DND-41 (cell line): ENCODE results near the gene NUP133.
"Not testable (repeated sequence)": the region's sequence is repeated elsewhere in the genome, so short reads cannot be mapped to it uniquely, and the experiment has no call there.

Experiments used
- ATAC-seq: fragments of 200-7000 bp; cut with Tn5 transposase; 3 replicates; pipeline ENCODE4 v1.9.1; 2021; ENCODE audit warnings: low read depth; ENCODE audit not compliant: insufficient read depth
- DNase-seq: peaks from one replicate; pipeline ENCODE4 v3.0.0-alpha.2; 2020
- H2AFZ ChIP-seq: 2 replicates; pipeline ENCODE4 v1.6.0; 2012; ENCODE audit warnings: low read depth, low read length
- H3K27ac ChIP-seq: 2 replicates; pipeline ENCODE4 v1.5.1; 2012; ENCODE audit warnings: low read length, inconsistent platforms
- H3K27me3 ChIP-seq: fragments of 200-600 bp; sonication (generic); 2 replicates; pipeline ENCODE4 v1.6.0; 2012; ENCODE audit warnings: low read length, mild to moderate bottlenecking, inconsistent platforms; ENCODE audit not compliant: insufficient read depth, poor library complexity
- H3K36me3 ChIP-seq: 2 replicates; pipeline ENCODE4 v1.5.1; 2012; ENCODE audit warnings: low read length, inconsistent platforms; ENCODE audit not compliant: insufficient read depth
- H3K4me1 ChIP-seq: 2 replicates; pipeline ENCODE4 v1.5.1; 2012; ENCODE audit warnings: mild to moderate bottlenecking, low read length; ENCODE audit not compliant: insufficient read depth
- H3K4me2 ChIP-seq: 2 replicates; pipeline ENCODE4 v1.6.0; 2012; ENCODE audit warnings: mild to moderate bottlenecking, moderate library complexity, low read length, inconsistent platforms; ENCODE audit not compliant: insufficient read depth
- H3K4me3 ChIP-seq, 2 experiments: fragments of 200-600 bp in 1 of 2; shearing (Covaris generic) in 1 of 2; 2 replicates each; pipeline ENCODE4 v1.5.1; 2012 to 2016; ENCODE audit warnings: inconsistent platforms in 2 of 2, low read length in 2 of 2, mild to moderate bottlenecking in 2 of 2, low read depth in 1 of 2, moderate library complexity in 1 of 2
- H3K79me2 ChIP-seq: 2 replicates; pipeline ENCODE4 v1.6.0; 2012; ENCODE audit warnings: low read length, inconsistent platforms; ENCODE audit not compliant: insufficient read depth
- H3K9ac ChIP-seq: 2 replicates; pipeline ENCODE4 v1.6.0; 2012; ENCODE audit warnings: low read depth, mild to moderate bottlenecking, inconsistent platforms, low read length, moderate library complexity
- H3K9me3 ChIP-seq: 2 replicates; pipeline ENCODE4 v1.5.1; 2012; ENCODE audit warnings: low read length, moderate library complexity, mild to moderate bottlenecking, inconsistent platforms; ENCODE audit not compliant: insufficient read depth, severe bottlenecking
- H4K20me1 ChIP-seq: 2 replicates; pipeline ENCODE4 v1.6.0; 2012; ENCODE audit warnings: low read length; ENCODE audit not compliant: insufficient read depth
- EZH2 ChIP-seq: IDR thresholded peaks from 3 replicates; pipeline ENCODE4 v1.6.1; 2012; ENCODE audit warnings: borderline replicate concordance, low read depth, mild to moderate bottlenecking, moderate library complexity, low read length, inconsistent platforms; ENCODE audit not compliant: severe bottlenecking
- TF ChIP-seq, protein P1 (sequence below): IDR thresholded peaks from 2 replicates; pipeline ENCODE4 v1.5.1; 2012; ENCODE audit warnings: borderline replicate concordance, low read length, moderate library complexity, mild to moderate bottlenecking; ENCODE audit not compliant: poor library complexity, severe bottlenecking; ENCODE audit errors: extremely low read depth

The NUP133 gene

DNA sequence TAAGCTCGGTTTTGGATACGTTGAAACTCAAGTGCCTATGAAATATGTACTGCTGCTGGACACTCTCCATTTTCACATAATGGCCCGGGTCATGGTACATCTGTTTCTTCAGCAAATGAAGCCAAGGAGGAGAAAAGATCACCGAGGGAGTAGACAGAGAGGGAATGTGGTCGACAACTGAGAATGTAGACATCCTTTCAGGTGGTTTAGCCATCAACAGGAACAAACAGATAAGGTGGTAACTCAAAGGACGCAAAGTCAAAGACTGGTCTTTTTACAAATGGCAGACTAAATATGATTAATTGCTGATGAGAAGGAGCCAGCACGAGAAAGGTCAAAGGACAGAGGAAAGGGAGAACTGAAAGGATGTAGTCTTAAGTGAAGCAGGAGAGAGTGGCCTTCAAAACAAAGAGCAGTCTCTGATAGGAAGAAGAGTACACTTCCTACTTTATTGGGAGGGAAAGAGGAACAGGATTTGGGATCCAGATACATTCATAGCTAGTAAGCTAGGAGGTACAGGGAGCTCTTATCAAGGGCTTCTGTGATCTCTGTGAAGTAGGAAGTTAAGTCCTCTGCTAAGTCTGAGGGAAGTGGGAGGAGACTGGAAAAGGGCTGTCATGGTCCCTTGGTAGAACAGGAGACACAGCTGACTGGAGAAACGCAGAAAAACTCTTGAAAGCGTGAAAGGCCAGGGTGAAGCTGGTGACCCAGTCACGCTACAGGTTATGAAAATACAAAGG is 28.3 kb downstream of the NUP133 start:
- no peak for ATAC-seq
- H3K79me2 ChIP-seq = no peaks in the 10 kb centered on the region
- DNase-seq = no peak
- peaks cover 89% of the 10 kb centered on the region for H3K36me3 ChIP-seq
- H3K27ac ChIP-seq = no peak overlapping the region
- H3K4me1 ChIP-seq = no peaks in the 10 kb centered on the region
- H4K20me1 ChIP-seq = no peaks in the 10 kb centered on the region
- H3K27me3 ChIP-seq = no peaks in the 10 kb centered on the region
- no peaks in the 10 kb centered on the region for H3K9me3 ChIP-seq
- H3K9ac ChIP-seq = no peak overlapping the region
- no peak for TF ChIP-seq EZH2
- TF ChIP-seq, protein P1, sequence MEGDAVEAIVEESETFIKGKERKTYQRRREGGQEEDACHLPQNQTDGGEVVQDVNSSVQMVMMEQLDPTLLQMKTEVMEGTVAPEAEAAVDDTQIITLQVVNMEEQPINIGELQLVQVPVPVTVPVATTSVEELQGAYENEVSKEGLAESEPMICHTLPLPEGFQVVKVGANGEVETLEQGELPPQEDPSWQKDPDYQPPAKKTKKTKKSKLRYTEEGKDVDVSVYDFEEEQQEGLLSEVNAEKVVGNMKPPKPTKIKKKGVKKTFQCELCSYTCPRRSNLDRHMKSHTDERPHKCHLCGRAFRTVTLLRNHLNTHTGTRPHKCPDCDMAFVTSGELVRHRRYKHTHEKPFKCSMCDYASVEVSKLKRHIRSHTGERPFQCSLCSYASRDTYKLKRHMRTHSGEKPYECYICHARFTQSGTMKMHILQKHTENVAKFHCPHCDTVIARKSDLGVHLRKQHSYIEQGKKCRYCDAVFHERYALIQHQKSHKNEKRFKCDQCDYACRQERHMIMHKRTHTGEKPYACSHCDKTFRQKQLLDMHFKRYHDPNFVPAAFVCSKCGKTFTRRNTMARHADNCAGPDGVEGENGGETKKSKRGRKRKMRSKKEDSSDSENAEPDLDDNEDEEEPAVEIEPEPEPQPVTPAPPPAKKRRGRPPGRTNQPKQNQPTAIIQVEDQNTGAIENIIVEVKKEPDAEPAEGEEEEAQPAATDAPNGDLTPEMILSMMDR = no peak
- H3K4me3 ChIP-seq = no peak overlapping the region
- H2AFZ ChIP-seq = no peak overlapping the region
- H3K4me2 ChIP-seq = no peak overlapping the region

DNA sequence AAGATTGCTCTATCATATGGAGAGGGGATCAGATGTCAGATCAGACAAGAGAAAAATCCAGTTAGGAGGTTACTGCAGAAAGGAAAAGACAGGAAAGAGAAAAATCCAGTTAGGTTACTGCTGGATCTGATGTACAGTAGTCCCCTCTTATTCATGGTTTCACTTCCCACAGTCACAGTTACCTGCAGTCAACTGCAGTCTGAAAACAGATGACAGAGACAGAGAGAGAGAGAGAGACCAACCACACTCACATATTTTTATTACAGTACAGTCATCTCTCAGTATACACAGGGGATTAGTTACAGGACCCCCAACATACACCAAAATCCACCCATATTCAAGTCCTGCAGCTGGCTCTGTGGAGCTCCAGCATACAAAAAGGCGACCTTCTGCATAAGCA is 29.3 kb downstream of the NUP133 start:
- no peak overlapping the region for H2AFZ ChIP-seq
- no peaks in the 10 kb centered on the region for H3K27me3 ChIP-seq
- no peak for DNase-seq
- H3K79me2 ChIP-seq = no peaks in the 10 kb centered on the region
- no peaks in the 10 kb centered on the region; the same call in 1 of the 2 replicates for H4K20me1 ChIP-seq
- peaks cover 92% of the 10 kb centered on the region for H3K36me3 ChIP-seq
- no peak overlapping the region for H3K9ac ChIP-seq
- TF ChIP-seq, protein P1 = no peak
- no peak for TF ChIP-seq EZH2
- H3K9me3 ChIP-seq = no peaks in the 10 kb centered on the region
- no peak overlapping the region for H3K4me2 ChIP-seq
- H3K27ac ChIP-seq = no peak overlapping the region
- no peaks in the 10 kb centered on the region for H3K4me1 ChIP-seq
- ATAC-seq = no peak
- H3K4me3 ChIP-seq = no peak overlapping the region

DNA sequence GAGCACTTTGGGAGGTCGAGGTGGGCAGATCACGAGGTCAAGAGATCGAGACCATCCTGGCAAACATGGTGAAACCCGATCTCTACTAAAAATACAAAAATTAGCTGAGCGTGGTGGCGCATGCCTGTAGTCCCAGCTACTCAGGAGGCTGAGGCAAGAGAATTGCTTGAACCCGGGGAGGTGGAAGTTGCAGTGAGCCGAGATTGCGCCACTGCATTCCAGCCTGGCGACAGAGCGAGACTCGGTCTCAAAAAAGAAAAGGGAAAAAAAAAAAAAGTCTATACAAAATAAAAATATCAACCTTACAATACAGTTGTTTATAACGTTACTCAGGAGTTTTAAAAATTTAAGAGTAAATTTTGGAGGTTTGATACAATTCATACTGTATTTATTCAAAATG is 32.3 kb downstream of the NUP133 start:
- H3K79me2 ChIP-seq, H3K27me3 ChIP-seq, H3K9ac ChIP-seq, H2AFZ ChIP-seq, H3K4me1 ChIP-seq, DNase-seq, H4K20me1 ChIP-seq, H3K4me2 ChIP-seq, H3K4me3 ChIP-seq, ATAC-seq, H3K27ac ChIP-seq, H3K9me3 ChIP-seq: not testable (repeated sequence)
- H3K36me3 ChIP-seq = peaks cover 84% of the 10 kb centered on the region

DNA sequence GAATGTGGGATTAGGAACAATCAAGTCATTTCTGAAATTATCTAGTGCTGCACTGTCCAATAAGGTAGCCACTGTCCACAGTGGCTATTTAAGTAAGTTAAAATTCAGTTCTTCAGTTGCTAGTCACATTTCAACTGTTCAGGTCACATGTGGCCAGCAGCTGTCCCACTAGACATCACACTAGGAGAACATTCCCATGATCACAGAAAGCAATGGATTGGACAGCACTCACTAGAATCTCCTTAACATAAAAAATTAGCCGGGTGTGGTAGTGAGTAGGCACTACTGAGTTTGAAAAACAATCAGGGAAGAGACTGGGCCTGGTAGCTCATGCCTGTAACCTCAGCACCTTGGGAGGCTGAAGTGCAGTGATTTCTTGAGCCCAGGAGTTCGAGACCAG is 33.6 kb downstream of the NUP133 start:
- no peaks in the 10 kb centered on the region for H3K4me1 ChIP-seq
- H3K4me2 ChIP-seq = no peak overlapping the region
- H2AFZ ChIP-seq = no peak overlapping the region
- DNase-seq (no peak), ATAC-seq (no peak)
- no peak overlapping the region for H3K4me3 ChIP-seq
- no peaks in the 10 kb centered on the region for H3K79me2 ChIP-seq
- no peaks in the 10 kb centered on the region for H3K27me3 ChIP-seq
- H3K9me3 ChIP-seq = no peaks in the 10 kb centered on the region
- H3K27ac ChIP-seq = no peak overlapping the region
- TF ChIP-seq, protein P1 = no peak
- no peak for TF ChIP-seq EZH2
- H3K36me3 ChIP-seq = peaks cover 87% of the 10 kb centered on the region
- no peaks in the 10 kb centered on the region; the same call in 1 of the 2 replicates for H4K20me1 ChIP-seq
- H3K9ac ChIP-seq = no peak overlapping the region
